ENCODE data around the gene CPSF3.
"Not testable (repeated sequence)": the region's sequence is repeated elsewhere in the genome, so short reads cannot be mapped to it uniquely, and the experiment has no call there.

Gene CPSF3

GRCh38 chr2:9472511-9472910 lies 49.1 kb downstream of the CPSF3 start:
- DNase-seq = no peak

- no peak for DNase-seq
Measured at GRCh38 chr2:9473308-9473984, 50.0 kb downstream of the CPSF3 start.

- no peak for DNase-seq
Measured at GRCh38 chr2:9473985-9474360, 50.5 kb downstream of the CPSF3 start.

GRCh38 chr2:9474361-9475057 lies 51.1 kb downstream of the CPSF3 start, which contains the start of gene IAH1:
Gene IAH1, plus strand, starts transcription at chr2:9474551. Its CDS starts 16 bp downstream, at chr2:9474567.
- peak; percentile 57 for DNase-seq

GRCh38 chr2:9477914-9478313 lies 54.5 kb downstream of the CPSF3 start:
- no peak for DNase-seq

GRCh38 chr2:9478526-9478925 lies 55.1 kb downstream of the CPSF3 start:
- no peak for DNase-seq

- no peak for DNase-seq
Measured at GRCh38 chr2:9480157-9480556, 56.7 kb downstream of the CPSF3 start.

- DNase-seq = no peak
Measured at GRCh38 chr2:9483107-9483506, 59.7 kb downstream of the CPSF3 start.

GRCh38 chr2:9484533-9484932 lies 61.1 kb downstream of the CPSF3 start:
- no peak for DNase-seq

- DNase-seq = no peak
Measured at GRCh38 chr2:9488583-9489547, 65.4 kb downstream of the CPSF3 start.

- DNase-seq = no peak
Measured at GRCh38 chr2:9490789-9491188, 67.3 kb downstream of the CPSF3 start.

GRCh38 chr2:9492927-9493326 lies 69.5 kb downstream of the CPSF3 start:
- DNase-seq = no peak

GRCh38 chr2:9493478-9493877 lies 70.0 kb downstream of the CPSF3 start:
- DNase-seq = no peak

GRCh38 chr2:9494081-9494480 lies 70.6 kb downstream of the CPSF3 start:
- no peak for DNase-seq

GRCh38 chr2:9497017-9497416 lies 73.6 kb downstream of the CPSF3 start:
- no peak for DNase-seq

GRCh38 chr2:9498210-9498609 lies 74.8 kb downstream of the CPSF3 start:
- DNase-seq = no peak

- DNase-seq = no peak
Measured at GRCh38 chr2:9508931-9509330, 85.5 kb downstream of the CPSF3 start.

- not testable (repeated sequence) for DNase-seq
Measured at GRCh38 chr2:9513946-9514345, 90.5 kb downstream of the CPSF3 start.

- no peak for DNase-seq
Measured at GRCh38 chr2:9517118-9517782, 93.8 kb downstream of the CPSF3 start.

GRCh38 chr2:9518163-9518562 lies 94.7 kb downstream of the CPSF3 start:
- DNase-seq = no peak

GRCh38 chr2:9518780-9519179 lies 95.3 kb downstream of the CPSF3 start:
- no peak for DNase-seq

- no peak for DNase-seq
Measured at GRCh38 chr2:9519250-9519649, 95.8 kb downstream of the CPSF3 start.
